ENCODE data around the gene CLEC2D.

DNA sequence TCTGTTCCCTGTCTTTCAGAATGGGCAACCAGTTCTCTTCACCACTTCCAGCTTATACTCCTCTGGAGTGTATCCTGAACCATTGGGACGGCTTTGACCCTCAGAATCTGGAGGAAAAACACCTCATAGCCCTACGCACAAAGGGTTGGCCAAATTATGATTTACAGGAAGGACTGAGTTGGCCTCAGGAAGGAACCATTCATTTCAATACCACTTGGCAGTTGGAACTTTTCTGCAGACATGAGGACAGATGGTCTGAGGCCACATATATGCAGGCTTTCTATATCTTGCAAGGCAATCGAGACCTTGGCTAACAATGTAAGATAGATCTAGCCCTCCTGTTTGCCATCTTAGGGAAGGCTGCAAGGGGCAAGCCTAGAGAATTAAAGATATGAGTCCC lies 39.3 kb downstream of the CLEC2D start:
- TF ChIP-seq TCF12 (IDR thresholded peaks at IDR 0.05; ENCODE audit: low read depth) (no peak), FOXM1 (IDR thresholded peaks at IDR 0.05; ENCODE audit: borderline replicate concordance, low read depth) (no peak), CREB1 (IDR thresholded peaks at IDR 0.05; ENCODE audit: low read depth) (no peak), CEBPB (IDR thresholded peaks at IDR 0.05) (no peak), TEAD4 (IDR thresholded peaks at IDR 0.05) (no peak), EP300 (IDR thresholded peaks at IDR 0.05; ENCODE audit: borderline replicate concordance) (no peak), EGR1 (IDR thresholded peaks at IDR 0.05) (no peak), RAD21 (IDR thresholded peaks at IDR 0.05; ENCODE audit: low read depth) (no peak)
- TF ChIP-seq, protein P1, sequence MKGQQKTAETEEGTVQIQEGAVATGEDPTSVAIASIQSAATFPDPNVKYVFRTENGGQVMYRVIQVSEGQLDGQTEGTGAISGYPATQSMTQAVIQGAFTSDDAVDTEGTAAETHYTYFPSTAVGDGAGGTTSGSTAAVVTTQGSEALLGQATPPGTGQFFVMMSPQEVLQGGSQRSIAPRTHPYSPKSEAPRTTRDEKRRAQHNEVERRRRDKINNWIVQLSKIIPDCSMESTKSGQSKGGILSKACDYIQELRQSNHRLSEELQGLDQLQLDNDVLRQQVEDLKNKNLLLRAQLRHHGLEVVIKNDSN (IDR thresholded peaks at IDR 0.05): no peak
- TF ChIP-seq, protein P2, sequence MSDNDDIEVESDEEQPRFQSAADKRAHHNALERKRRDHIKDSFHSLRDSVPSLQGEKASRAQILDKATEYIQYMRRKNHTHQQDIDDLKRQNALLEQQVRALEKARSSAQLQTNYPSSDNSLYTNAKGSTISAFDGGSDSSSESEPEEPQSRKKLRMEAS (IDR thresholded peaks at IDR 0.05): no peak
- TF ChIP-seq, protein P3, sequence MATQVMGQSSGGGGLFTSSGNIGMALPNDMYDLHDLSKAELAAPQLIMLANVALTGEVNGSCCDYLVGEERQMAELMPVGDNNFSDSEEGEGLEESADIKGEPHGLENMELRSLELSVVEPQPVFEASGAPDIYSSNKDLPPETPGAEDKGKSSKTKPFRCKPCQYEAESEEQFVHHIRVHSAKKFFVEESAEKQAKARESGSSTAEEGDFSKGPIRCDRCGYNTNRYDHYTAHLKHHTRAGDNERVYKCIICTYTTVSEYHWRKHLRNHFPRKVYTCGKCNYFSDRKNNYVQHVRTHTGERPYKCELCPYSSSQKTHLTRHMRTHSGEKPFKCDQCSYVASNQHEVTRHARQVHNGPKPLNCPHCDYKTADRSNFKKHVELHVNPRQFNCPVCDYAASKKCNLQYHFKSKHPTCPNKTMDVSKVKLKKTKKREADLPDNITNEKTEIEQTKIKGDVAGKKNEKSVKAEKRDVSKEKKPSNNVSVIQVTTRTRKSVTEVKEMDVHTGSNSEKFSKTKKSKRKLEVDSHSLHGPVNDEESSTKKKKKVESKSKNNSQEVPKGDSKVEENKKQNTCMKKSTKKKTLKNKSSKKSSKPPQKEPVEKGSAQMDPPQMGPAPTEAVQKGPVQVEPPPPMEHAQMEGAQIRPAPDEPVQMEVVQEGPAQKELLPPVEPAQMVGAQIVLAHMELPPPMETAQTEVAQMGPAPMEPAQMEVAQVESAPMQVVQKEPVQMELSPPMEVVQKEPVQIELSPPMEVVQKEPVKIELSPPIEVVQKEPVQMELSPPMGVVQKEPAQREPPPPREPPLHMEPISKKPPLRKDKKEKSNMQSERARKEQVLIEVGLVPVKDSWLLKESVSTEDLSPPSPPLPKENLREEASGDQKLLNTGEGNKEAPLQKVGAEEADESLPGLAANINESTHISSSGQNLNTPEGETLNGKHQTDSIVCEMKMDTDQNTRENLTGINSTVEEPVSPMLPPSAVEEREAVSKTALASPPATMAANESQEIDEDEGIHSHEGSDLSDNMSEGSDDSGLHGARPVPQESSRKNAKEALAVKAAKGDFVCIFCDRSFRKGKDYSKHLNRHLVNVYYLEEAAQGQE (IDR thresholded peaks at IDR 0.05; ENCODE audit: low read depth): no peak
